Spleen (tissue), 11 donors: Measurements from ENCODE around the gene RGS6. TPM values are rescaled to one million over a fixed set of nuclear protein-coding genes. Genes with fewer than 3 reads are reported as not detected.

Experiments
- DNase-seq: peaks from one replicate; pipeline ENCODE4 v3.0.0-alpha.2; 2020
- H3K27ac ChIP-seq, 8 donors: fragments of 200-600 bp; sonication (generic) in 7 of 8; 1 replicate in 4 of 8; 2 replicates in 4 of 8; pipeline versions ENCODE4 v1.5.0 to v1.8.0; 2016 to 2021; ENCODE audit warnings: inconsistent platforms in 4 of 8, mild to moderate bottlenecking in 4 of 8, moderate library complexity in 1 of 8
- H3K27me3 ChIP-seq, 7 donors: fragments of 200-600 bp; sonication (generic) in 6 of 7; replicated peaks in 1 of 7; 1 replicate in 4 of 7; 2 replicates in 3 of 7; pipeline versions ENCODE4 v1.5.0 to v1.8.0; 2016 to 2021; ENCODE audit warnings: inconsistent platforms in 3 of 7, mild to moderate bottlenecking in 1 of 7
- H3K36me3 ChIP-seq, 6 donors: fragments of 200-600 bp; sonication (generic) in 5 of 6; 1 replicate in 4 of 6; 2 replicates in 2 of 6; pipeline versions ENCODE4 v1.5.0 to v1.8.0; 2016 to 2021; ENCODE audit warnings: inconsistent platforms in 2 of 6
- H3K4me1 ChIP-seq, 6 donors: fragments of 200-600 bp; sonication (generic) in 5 of 6; 1 replicate in 3 of 6; 2 replicates in 3 of 6; pipeline versions ENCODE4 v1.5.0 to v1.8.0; 2016 to 2021; ENCODE audit warnings: inconsistent platforms in 3 of 6
- H3K4me3 ChIP-seq, 8 donors: fragments of 200-600 bp; sonication (generic) in 7 of 8; 1 replicate in 4 of 8; 2 replicates in 4 of 8; pipeline versions ENCODE4 v1.5.0 to v1.8.0; 2016 to 2021; ENCODE audit warnings: inconsistent platforms in 4 of 8, mild to moderate bottlenecking in 4 of 8, moderate library complexity in 2 of 8
- H3K9me3 ChIP-seq, 8 donors: fragments of 200-600 bp; sonication (generic) in 7 of 8; 1 replicate in 4 of 8; 2 replicates in 4 of 8; pipeline versions ENCODE4 v1.5.0 to v1.8.0; 2016 to 2021; ENCODE audit warnings: inconsistent platforms in 4 of 8
- POLR2A ChIP-seq, 3 donors: fragments of 450-650 bp; IDR thresholded peaks; one replicate each; pipeline ENCODE4 v1.5.1; 2017; ENCODE audit warnings: antibody characterized with exemption in 3 of 3, mild to moderate bottlenecking in 1 of 3
- POLR2AphosphoS5 ChIP-seq, 3 donors: sonication (generic); formaldehyde crosslinking; IDR thresholded peaks; one replicate each; pipeline ENCODE4 v1.5.1; 2017; ENCODE audit warnings: antibody characterized with exemption in 3 of 3
- WGBS, 5 donors: extraction: QIAGEN DNeasy Blood & Tissue Kit in 3 of 5; methylation state at CpG; one replicate each; pipeline versions ENCODE4 v1.1.5 to v1.1.7; 2013 to 2018; 5-methylcytosine and 5-hydroxymethylcytosine counted together
- intact Hi-C: fragments of 100-400 bp; cut with DNase I; formaldehyde crosslinking; loops from one replicate; pipeline ENCODE4 v1.15.0; 2023; ENCODE audit warnings: low total_unique reads
- polyA plus RNA-seq, 3 donors: library from polyadenylated mRNA; stranded (reverse); fragments of 200-250 nt; gene quantifications; one replicate each; pipeline ENCODE4 v1.2.1, GENCODE V29; 2013
- total RNA-seq, 7 donors: library from RNA; depleted of rRNA in 3 of 7; stranded (reverse); fragments of >200 nt in 3 of 7; fragmentation: NEBNext Ultra II Directional in 4 of 7; extraction: Animal tissue kit (Norgen Biotek cat#: 25700) in 4 of 7; gene quantifications; one replicate each; pipeline versions ENCODE4 v1.1.0 to v1.2.1, GENCODE V29; 2016 to 2021
- TF ChIP-seq, protein P1 (sequence below), 11 experiments: fragments of 200-600 bp in 7 of 11; fragments of 450-650 bp in 4 of 11; sonication (generic) in 4 of 11; IDR thresholded peaks in 8 of 11; conservative IDR thresholded peaks in 3 of 11; 1 replicate in 7 of 11; 2 replicates in 4 of 11; pipeline versions ENCODE4 v1.4.0 to v1.8.0; 2016 to 2021; ENCODE audit warnings: antibody characterized with exemption in 11 of 11, inconsistent platforms in 4 of 11, mild to moderate bottlenecking in 1 of 11
- donor health status: healthy with polysubstance abuse.
- donor health status: DM: no; HTN: no; CAD: no; lungs with moderate emphysema.
- donor health status: DM: no; HTN: no; CAD: no.
- donor health status: Bipolar disorder and iron deficiency.
- donor health status: healthy.
- donor health status: DM: no; HTN: no; CAD: no.
- donor health status: DM: yes; HTN: yes; CAD: no.

RGS6 gene
- total and polyA plus RNA-seq, 10 donors: 0.20 to 8.1 (median 2.3) TPM

DNA sequence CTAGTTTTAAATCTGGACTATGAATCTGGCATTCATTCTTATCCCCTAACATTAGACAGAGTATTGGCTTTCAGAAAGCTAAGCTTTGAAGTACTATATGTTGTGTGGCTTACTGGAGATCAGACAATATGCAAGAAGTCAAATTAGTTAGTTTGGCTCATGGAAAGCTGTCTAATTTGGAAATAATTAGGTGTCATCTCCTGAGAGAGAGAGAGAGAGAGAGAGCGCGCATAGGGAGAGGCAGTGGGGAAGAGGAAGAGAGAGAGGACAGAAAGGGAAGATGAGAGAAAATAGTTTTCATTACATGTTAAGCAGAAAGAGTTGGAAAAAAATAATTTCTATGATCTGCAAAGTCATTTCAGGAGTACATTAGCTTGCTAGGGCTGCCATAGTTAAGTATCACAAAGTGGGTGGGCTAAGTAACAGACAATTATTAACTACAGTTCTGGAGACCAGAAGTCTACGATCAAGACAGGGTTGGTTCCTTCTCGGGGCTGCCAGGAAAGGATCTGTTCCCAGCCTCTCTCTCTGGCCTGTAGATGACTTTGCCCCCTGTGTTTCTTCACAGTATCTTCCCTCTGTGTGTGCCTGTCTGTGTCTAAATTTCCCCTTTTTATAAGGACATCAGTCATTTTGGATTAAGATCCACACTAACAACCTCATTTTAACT, 404.2 kb downstream of the RGS6 start:
- Histone ChIP-seq H3K27me3 (peaks cover 0 to 12% (median 0%) of the 10 kb centered on the region in 7 donors), H3K4me1 (peaks cover 0 to 9% (median 0%) of the 10 kb centered on the region in 6 donors), H3K9me3 (no peaks in the 10 kb centered on the region), H3K27ac (peak overlapping the region in 1 of 8 donors; percentile 12), H3K4me3 (no peak overlapping the region), H3K36me3 (no peaks in the 10 kb centered on the region)
- TF ChIP-seq POLR2A (IDR thresholded peaks at IDR 0.05) (no peak), POLR2AphosphoS5 (IDR thresholded peaks at IDR 0.05) (no peak)
- TF ChIP-seq, protein P1, sequence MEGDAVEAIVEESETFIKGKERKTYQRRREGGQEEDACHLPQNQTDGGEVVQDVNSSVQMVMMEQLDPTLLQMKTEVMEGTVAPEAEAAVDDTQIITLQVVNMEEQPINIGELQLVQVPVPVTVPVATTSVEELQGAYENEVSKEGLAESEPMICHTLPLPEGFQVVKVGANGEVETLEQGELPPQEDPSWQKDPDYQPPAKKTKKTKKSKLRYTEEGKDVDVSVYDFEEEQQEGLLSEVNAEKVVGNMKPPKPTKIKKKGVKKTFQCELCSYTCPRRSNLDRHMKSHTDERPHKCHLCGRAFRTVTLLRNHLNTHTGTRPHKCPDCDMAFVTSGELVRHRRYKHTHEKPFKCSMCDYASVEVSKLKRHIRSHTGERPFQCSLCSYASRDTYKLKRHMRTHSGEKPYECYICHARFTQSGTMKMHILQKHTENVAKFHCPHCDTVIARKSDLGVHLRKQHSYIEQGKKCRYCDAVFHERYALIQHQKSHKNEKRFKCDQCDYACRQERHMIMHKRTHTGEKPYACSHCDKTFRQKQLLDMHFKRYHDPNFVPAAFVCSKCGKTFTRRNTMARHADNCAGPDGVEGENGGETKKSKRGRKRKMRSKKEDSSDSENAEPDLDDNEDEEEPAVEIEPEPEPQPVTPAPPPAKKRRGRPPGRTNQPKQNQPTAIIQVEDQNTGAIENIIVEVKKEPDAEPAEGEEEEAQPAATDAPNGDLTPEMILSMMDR (IDR thresholded peaks at IDR 0.05 in 8 of 11, conservative IDR thresholded peaks at IDR 0.05 in 3 of 11): no peak
- no peak for DNase-seq
- 33 to 81% (median 76%) methylated on average over 4 of the region's 4 CpGs for WGBS, 5 donors
- intact Hi-C loops: no loop called here

DNA sequence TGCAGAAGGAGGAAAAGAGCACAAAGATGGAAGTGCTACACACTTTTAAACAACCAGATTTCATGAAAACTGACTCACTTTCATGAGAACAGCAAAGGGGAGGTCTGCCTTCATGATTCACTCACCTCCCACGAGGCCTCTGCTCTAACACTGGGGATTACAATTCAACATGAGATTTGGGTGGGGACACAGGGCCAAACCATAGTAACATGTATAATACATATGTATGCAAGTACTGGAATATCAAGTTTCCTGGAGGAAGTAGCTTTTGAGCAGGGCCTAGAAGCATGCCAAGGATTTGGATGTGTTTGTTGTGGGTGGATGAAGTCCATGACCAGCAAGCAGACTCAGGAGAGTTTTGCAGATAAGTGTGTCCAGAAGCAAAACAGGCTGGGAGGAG, 409.0 kb downstream of the RGS6 start:
- peak overlapping the region in 2 of 8 donors; percentile 2 to 15 for H3K27ac ChIP-seq
- no peak overlapping the region for H3K4me3 ChIP-seq
- WGBS, 5 donors: 66 to 92% (median 72%) methylated on average over 1 of the region's 1 CpG
- intact Hi-C loops: no loop called here
- H3K27me3 ChIP-seq: peaks cover 0 to 6% (median 0%) of the 10 kb centered on the region in 7 donors
- no peaks in the 10 kb centered on the region for H3K4me1 ChIP-seq
- H3K36me3 ChIP-seq: no peaks in the 10 kb centered on the region
- no peak for DNase-seq
- no peak for TF ChIP-seq POLR2A (IDR thresholded peaks at IDR 0.05)
- H3K9me3 ChIP-seq: peaks cover 0 to 7% (median 0%) of the 10 kb centered on the region in 8 donors

DNA sequence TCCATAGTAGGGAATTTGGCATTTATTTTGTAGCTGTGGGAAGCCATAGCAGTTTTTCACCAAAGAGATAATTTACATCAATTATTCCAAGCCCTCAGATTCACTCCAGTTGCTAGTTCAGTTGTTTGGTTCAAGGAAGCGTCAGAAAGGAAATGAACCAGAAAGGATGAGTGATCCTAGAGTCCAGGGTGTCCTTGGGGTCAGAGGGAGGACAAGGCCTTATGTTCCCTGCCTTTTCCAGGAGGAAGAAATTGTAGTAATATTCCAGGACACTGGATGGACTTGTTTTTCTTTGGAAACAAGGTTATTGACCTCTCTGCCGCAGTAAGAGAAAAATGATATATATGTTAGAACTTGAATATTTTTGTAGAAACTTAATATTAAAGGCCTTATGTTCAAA, 409.5 kb downstream of the RGS6 start:
- TF ChIP-seq POLR2AphosphoS5 (IDR thresholded peaks at IDR 0.05) (peak in 1 of 3 donors; percentile 17), POLR2A (IDR thresholded peaks at IDR 0.05) (no peak)
- TF ChIP-seq, protein P1 (IDR thresholded peaks at IDR 0.05 in 8 of 11, conservative IDR thresholded peaks at IDR 0.05 in 3 of 11): no peak
- no peak for DNase-seq
- WGBS, 5 donors: 65 to 76% (median 73%) methylated on average over 2 of the region's 2 CpGs

DNA sequence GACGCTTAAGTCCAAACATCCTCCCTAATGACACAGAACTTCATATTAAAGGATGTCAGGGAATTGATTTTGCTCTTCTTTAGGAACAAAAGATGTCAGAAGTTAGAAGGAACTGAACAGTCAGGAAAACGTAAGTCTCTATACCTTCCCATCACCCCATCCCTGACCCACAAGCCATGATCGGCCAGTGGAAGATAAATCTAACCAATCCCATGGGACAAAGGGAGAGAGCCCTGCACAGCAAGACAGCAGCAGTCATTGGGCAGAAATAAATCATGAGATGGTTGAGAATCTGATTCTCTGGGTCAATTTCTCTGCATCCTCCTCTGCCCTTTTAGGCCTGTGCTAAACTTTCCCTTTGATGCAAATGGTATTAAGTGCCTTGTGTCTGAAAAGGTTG, 414.9 kb downstream of the RGS6 start:
- Histone ChIP-seq H3K4me3 (no peak overlapping the region), H3K27me3 (peaks cover 0 to 5% (median 0%) of the 10 kb centered on the region in 7 donors), H3K27ac (no peak overlapping the region), H3K4me1 (no peaks in the 10 kb centered on the region), H3K36me3 (no peaks in the 10 kb centered on the region), H3K9me3 (peaks cover 0 to 7% (median 0%) of the 10 kb centered on the region in 8 donors)
- TF ChIP-seq, protein P1 (IDR thresholded peaks at IDR 0.05 in 8 of 11, conservative IDR thresholded peaks at IDR 0.05 in 3 of 11): no peak
- TF ChIP-seq POLR2AphosphoS5 (IDR thresholded peaks at IDR 0.05): no peak
- no peak for TF ChIP-seq POLR2A (IDR thresholded peaks at IDR 0.05)
- intact Hi-C loops: no loop called here
- no peak for DNase-seq
- 58 to 86% (median 69%) methylated on average over 3 of the region's 3 CpGs for WGBS, 5 donors

More for the DNA sequence above, 409.5 kb downstream of the RGS6 start:
- intact Hi-C loops: no loop called here
- Histone ChIP-seq H3K4me3 (no peak overlapping the region), H3K4me1 (no peaks in the 10 kb centered on the region), H3K9me3 (peaks cover 0 to 7% (median 0%) of the 10 kb centered on the region in 8 donors), H3K36me3 (no peaks in the 10 kb centered on the region), H3K27me3 (peaks cover 0 to 6% (median 0%) of the 10 kb centered on the region in 7 donors), H3K27ac (peak overlapping the region in 2 of 8 donors; percentile 15 to 41)
